HG03469 (cell line): ENCODE measurements around the gene DLG2.
"Not testable (repeated sequence)": the region's sequence is repeated elsewhere in the genome, so short reads cannot be mapped to it uniquely, and the experiment has no call there.

Experiments
- ATAC-seq: cut with Tn5 transposase; IDR thresholded peaks from one replicate; pipeline ENCODE4 v1.9.1; 2021; ENCODE audit warnings: mild to moderate bottlenecking, moderate library complexity, moderate number of reproducible peaks; ENCODE audit not compliant: unreplicated experiment

The DLG2 gene

DNA sequence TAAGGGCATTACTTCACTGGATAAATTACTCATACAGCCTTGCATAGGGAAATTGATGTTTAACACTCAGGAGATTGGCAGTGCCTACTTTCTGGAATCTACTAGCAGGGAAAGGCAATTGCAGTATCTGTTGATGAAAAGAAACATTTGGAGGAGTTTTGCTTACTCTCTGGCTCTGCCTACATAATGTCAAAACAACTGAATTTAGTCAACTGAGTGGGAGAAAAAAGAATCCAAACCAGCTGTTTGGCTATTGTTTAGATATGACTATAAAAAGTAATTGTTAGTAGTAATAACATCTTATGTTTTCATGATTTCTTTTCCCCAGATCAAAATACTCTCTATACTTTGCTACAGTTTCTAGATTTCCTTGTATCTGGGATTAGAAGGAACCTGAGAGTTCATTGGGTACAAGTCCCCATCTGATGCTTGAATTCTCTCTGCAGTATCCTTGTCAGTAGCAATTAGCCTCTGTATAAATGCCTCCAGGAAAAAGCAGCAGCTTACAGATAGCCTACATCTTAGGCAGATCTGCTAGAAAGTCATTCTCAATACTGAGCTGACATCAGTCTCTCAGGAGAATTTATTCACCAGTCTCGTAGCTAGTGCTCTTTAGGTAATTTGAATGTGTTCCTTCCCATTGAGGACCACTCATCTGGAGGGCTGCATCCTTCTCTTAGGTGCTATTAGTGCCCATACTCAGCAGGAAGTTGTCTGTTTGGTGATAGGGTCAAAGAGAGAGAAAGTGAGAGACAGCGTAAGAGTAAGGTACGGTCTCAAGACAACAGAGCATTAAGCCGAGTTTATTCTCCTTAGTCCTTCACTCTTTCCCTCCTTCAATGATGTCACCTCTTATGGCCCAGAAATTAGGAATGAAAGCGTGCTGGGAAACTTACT is 2155.1 kb downstream of the DLG2 start:
- no peak for ATAC-seq

DNA sequence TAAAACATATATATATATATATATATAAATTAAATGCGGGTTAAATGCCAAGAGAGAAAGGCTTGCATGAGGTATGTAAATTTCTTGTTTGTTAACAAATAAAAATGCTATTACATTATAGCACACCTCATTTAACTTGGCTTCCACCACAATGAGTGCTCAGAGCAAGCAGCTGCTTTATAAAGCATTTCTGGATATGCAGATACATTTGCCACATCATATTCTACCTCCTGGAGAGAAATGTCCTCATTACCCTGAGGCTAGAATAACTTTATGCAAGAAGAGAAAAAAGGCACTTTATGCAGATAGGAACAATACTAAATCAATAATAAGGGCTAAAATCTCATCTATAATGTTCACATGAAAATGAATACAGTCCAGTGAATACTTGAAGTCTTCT is 2159.3 kb downstream of the DLG2 start:
- ATAC-seq: no peak

DNA sequence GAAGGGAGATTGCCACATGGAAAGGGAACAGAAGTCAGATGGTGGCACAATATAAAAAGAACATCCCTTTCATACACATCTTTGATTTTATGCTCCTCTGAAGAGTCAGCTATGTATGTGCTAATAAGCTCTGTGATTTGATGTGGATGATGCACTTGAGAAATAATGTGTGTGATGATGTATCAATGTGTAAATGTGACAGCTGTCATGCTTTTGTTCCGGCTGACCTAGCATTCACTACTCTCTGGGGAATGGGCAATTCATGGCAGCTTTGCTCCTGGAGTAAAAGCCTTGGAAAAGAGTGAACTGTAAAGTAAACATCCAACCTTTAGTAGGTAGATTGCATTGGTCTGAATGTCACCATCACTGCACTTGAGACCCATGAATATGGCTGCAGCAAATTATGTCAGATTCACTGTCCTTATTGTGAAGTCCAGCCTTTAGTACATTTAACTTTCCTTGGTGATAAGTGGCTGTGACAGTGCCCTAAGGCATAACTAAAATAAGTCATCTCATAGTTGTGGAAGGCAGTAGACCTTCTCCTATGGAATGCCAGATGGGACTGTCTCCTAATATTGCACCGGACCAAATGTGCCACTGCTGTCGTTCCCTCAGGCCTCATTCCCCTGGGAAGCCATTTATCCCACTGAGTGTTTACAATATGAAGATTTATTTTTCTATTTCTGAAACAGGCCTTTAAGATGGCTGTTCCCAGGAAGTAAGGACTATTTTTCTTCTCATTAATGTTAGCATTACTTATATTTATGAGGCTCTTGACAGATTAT is 2162.8 kb downstream of the DLG2 start:
- no peak for ATAC-seq

DNA sequence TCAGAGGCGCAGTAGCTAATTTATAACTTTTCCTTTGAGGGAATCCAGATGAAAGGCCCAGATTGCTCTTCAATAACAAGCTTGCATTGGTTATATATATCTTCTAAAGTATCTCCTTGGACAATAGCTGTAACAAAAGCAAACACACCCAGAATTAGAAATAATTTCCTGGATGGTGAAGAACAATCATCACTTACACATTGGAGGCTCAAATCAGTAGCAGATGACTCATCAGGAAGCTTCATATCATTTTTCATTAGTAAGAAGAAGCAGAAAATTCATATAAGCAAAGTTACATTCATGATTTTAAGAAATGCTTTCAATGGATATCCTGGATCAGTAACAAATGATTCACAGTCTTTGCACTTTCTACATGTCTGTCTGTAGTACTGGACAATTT is 2167.3 kb downstream of the DLG2 start:
- ATAC-seq: no peak

DNA sequence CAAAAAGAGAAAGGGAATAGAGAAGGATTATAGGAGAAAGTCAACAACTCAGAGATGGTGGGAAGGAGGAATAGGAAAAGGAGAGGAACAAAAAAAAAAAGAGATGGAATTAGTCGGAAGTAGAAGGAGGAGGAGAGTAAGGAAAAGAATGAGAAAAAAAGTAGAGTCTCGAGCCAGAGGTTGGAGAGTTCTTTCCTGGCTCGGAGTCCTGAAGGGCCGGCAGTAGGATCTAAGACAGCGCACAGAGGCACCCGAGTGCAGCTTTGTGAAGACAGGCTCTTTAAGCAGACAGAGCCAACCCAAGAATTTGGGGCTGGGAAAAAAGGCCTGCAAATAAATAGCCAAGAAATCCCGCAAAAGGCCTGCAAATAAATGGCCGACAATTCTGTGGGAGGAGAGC is 2170.6 kb downstream of the DLG2 start:
- no peak for ATAC-seq

DNA sequence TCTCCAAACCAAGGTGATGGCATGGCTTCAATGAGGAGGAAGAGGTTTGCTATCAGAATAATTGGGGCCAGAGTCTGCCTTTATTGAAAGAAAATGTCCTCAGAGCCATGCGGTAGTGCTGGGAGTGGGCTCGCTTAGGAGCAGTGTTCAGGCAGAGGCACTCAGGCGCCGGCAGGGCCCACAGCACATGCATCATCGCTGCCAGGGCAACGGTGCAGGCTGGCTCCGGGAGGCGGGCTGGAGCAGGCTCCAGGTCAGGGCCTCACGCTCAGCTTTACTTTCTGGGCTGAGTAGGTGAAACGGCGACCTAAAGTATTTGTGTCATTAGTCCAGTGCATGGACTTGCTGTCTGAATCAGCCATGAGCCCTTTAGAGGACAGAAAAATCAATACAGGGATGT is 2171.1 kb downstream of the DLG2 start:
- ATAC-seq: no peak

DNA sequence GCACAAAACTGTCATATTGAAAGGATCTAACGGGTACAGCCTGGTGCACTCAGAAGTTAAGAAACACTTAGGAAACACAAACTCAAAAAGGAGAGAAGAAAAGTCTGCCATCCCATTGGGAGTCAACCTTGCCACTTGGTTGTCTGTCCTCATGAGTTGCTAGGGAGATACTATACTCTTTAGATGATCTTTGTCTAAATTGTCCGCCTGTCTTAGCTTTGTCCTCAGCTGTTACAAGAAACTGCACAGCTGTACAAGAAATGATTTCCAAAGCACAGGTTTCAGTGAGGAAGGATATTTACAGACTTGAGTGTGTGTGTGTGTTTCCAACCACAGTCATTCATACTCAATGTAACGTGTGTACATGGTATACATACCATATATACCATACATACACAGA is 2171.8 kb downstream of the DLG2 start:
- no peak for ATAC-seq

DNA sequence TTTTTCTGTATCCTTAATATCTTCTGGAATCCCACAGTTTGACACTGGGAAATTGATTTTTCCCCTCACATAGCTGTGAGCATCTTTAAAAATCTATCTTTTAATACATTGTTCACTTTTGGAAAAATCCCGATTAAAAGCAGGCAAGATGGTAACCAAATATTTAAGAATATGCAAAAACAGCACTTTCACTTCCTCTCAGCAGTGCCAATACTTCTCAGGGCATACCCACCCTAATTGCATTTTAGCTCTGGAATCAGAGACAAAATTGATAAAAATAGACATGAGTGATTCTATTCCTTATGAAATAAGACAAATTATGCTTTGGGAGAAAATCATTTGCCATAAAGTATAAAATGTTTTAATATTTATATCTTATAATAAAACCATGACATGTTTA is 2172.5 kb downstream of the DLG2 start:
- no peak for ATAC-seq

DNA sequence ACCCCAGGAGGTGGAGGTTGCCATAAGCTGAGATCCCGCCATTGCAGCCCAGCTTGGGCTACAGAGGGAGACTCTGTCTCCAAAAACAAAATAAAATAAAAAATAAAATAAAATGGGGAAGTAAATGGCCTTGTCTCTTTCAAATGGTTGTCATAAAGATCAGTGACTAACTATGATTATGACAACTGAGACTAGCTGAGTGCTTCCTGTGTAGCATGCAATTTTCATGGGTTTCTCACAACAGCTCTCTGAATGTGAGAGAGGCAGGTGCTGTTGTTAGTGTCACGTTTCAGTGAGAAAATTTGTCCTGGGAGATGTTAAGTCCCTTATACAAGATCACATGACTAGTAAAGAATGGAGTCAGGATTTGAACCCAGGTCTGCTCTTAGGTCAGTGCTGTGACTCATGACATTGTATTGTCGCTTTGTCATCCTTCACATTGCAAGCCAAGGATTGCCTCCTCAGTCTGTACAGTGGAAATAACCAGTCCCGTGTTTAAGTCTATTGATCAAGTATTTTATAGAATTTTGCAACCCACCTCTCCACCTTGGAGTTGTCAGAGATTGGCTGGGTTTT is 2177.7 kb downstream of the DLG2 start:
- no peak for ATAC-seq

DNA sequence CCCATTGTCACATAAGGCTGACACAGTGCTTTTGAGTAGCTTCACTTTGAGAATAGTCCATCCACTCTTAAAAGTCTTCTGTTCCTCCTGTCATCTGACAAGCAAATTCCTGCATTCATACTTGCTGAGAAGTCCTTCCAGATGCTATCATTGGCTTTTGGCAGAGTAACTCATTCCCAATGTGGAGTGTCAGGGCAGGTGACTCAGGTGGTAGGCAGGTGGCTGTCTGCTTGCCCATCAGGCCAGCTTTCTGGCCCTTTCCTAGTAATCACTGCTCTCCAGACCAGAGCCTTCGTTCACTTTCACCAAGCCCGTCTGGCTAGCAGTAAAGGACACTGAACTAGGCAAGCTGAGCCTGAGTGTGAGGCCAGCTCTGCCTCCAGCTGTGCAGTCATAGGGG is 2178.5 kb downstream of the DLG2 start:
- no peak for ATAC-seq

DNA sequence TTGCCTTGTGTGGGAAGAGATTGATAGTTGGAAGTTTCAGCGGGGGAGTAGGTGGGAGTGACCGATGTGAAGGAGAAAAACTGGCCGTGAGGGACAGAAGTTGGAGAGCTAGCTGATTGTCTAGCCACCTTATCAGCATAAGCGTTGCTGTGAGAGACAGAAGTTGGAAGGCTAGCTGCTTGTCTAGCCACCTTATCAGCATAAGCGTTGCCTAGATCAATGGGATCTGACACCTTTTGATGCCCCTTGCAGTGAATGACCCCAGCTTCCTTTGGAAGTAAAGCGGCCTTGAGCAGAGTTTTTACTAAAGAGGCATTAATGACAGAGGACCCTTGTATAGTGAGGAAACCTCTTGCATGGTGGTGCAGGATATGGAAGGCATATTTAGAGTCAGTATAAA is 2183.3 kb downstream of the DLG2 start:
- ATAC-seq: not testable (repeated sequence)

DNA sequence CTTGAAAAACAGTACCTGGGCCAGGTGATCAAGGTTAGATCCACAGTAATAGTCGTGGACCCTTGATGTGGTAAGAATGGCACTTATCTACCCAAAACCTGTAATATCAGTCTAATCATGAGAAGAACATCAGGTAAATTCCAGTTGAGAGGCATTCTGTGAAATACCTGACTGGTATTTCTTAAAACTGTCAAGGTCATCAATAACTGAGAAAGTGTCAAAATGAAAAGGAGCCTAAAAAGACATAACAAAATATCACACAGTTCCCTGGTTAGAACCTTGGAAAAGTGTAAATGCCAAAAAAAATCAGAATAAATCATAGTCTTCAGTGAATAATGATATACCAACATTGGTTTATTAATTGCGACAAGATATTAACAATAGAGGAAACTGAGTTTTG is 2185.5 kb downstream of the DLG2 start:
- no peak for ATAC-seq

DNA sequence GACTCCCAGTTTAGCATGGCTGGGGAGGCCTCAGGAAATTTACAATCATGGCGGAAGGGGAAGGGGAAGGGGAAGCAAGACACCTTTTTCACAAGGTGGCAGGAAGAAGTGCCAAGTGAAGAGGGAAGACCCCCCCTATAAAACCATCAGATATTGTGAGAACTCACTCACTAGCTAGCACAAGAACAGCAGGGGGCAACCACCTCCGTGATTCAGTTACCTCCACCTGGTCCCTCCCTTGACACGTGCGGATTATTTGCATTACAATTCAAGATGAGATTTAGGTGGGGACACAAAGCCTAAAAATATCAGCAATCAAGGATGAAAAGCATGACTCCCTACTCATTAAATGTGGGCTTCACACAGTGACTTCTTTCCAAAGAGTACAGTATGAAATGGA is 2186.0 kb downstream of the DLG2 start:
- ATAC-seq: no peak

DNA sequence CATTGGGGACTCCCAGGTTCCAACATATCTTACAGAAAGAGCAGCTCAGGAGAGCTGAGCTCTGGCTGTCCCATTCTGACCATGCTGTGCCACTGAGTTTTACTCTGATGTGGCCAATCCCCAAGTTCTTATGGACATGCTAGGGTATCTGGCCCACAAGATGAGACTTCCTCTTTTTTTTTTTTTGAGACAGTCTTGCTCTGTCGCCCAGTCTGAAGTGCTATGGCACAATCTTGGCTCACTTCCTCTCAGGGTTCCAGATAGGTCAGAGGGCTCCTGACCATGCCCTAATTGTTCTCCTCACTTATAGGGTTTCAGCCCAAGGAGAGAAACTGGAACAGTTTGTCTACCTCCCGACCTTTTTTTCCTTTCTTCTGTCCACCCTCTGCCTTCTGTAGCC is 2188.7 kb downstream of the DLG2 start:
- no peak for ATAC-seq

DNA sequence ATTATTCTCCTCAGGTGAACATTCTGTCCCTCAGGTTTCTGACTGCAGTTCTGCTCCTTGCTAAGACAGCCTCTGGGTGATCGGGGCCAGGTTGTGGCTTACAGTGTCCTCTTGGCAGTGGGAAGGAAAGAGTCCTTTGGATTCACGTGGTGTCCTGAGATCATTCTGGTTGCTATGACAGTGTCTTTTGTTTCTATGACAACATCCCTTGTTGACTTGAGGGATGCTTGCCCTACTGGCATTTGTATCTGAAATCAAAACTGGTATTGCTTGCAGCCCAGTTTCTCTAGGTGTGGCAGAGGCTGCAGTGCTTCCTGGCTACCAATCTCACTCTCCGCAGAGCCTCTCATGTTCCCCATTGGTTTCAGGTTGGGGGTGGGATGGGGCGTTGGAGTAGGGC is 2189.2 kb downstream of the DLG2 start:
- no peak for ATAC-seq

DNA sequence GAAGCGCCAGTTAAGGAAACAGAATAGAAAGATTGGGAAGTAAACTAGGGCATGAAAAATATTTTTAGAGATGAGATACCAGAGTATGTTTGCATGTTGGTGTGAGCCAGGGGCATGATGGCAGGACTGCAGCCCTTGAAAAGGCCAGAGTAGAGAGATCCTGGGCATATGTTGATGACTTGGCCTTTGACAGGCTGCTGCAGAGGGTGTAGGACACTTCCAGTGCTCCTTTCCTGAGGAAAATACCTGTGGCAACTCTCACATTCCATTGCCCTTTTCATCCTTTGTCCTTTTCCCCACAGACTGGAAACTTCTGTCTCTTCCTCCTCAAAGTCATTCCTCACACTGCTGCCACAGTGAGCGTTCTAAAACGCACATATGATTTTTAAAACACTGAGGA is 2190.3 kb downstream of the DLG2 start:
- ATAC-seq: no peak

DNA sequence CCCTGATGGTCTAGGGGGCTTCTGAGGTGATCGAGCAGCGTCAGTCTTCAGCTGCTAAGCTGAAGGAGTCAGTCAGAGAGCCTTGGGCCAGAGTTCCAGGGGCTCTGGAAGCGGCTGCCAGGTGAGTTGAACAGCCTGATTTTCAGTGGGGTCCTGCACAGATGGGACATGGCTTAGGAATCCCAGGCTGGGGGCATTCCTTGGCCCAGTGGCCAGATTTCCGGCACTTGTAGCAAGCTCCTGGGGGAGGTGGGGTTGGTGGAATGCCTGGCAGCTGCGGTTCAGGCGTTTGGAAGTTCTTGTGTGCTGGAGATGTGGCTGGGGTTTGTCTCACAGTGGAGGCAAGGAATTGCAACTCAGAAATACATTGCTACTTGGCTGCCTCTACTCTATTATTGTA is 2192.3 kb downstream of the DLG2 start:
- not testable (repeated sequence) for ATAC-seq

DNA sequence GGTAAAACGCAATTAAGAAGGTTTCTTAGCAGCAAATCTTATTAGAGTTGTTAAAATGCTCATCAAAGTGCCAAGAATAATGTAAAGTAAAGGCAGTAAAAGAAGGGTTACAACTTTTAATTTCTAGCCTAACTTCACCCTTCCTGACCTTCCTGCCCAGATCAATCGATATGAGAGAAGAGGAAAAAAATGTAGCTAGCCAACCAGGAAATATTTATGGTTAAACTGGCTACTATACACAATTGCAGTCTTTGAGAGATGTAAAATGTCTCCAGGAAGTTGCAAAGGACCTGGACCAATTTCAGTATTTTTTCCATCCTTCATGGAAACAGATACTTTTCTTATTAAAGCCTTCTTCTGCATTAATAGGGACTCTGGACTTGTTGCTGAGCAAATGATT is 2199.2 kb downstream of the DLG2 start:
- no peak for ATAC-seq

DNA sequence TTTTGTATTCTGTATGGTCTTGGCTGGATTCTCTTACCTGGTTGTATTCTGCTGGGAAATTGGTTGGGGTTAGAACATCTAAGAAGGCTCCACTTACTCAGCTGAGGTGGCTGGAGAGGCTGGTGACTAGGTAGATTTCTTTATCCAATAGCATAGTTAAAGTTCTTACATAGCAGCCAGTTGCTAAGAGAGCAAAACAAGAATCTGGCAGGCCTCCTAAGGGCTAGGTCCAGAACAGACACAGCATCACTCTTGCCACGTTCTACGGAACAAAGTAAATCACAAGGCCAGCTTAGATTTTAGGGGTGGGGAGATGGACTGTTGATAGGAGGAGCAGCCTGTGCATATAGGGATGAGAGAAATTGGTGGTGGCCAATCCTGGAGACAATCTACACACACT is 2199.6 kb downstream of the DLG2 start:
- ATAC-seq: no peak

DNA sequence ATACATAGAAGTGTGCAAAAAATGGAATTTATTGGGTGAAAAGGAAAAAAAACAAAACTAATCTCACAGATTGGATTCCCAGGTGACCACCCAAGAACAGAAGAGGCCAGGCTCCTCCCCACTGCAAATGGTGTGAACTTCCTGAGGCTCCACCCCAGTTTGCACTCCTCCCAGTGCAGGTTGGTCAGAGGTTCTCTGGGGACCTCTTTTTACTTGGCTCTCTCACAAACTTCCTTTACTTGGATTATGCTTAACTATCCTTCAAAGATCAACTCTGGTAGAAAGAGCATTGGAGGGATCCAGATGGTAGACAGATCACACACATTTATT is 2202.0 kb downstream of the DLG2 start:
- no peak for ATAC-seq

DNA sequence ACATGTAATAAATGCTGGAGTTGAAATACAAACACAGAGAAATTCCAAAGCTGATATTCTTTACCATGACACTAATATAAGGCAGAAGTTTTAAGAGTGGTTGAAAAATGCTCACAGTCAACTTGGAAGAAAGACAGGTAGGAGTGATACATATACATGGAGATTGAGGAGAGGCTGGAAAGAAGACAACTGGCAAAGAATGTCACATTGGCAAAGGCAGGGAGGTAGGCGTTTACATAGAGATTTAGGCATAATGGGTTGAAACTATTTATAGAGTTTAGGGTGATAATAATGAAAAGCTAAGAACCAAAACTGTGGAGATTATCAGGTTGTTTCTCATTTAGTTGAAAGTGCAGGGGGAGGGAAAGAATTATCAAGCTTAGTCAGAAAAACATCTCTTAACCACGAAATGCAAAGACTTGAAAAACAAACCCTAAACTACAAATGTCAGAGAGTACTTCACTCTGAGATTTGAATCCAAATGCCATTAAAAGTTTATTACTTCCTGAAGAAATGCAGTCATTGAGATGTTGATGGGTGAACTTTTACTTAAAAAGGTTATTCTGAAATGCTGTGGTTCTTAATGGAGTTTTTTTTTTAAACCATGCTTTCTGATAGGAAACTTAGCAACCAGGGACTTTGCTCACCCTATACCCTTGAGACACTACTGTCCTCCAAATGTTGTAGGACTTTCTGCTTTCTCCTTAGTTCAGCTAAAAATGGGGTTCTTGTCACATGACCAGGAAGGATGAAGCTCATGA is 2202.6 kb downstream of the DLG2 start:
- no peak for ATAC-seq
